Neuronal stem cell (in vitro differentiated cells): Measurements from ENCODE around the gene KRTAP9-1.
"Not testable (repeated sequence)": the region's sequence is repeated elsewhere in the genome, so short reads cannot be mapped to it uniquely, and the experiment has no call there.

Experiments used
- DNase-seq: peaks from one replicate; pipeline ENCODE4 v3.0.0-alpha.2; 2013; ENCODE audit warnings: low spot score
- H2AFZ ChIP-seq: one replicate; pipeline ENCODE4 v1.6.1; 2013; ENCODE audit warnings: mild to moderate bottlenecking, low read length, inconsistent platforms
- H2AK5ac ChIP-seq: 2 replicates; pipeline ENCODE4 v1.6.1; 2013; ENCODE audit warnings: low read depth, mild to moderate bottlenecking, inconsistent platforms, low read length, moderate library complexity, mixed read lengths
- H2BK120ac ChIP-seq: 2 replicates; pipeline ENCODE4 v1.6.1; 2013; ENCODE audit warnings: low read depth, mild to moderate bottlenecking, inconsistent platforms, low read length, moderate library complexity, mixed read lengths
- H2BK12ac ChIP-seq: one replicate; pipeline ENCODE4 v1.6.1; 2013; ENCODE audit warnings: low read length, inconsistent platforms
- H2BK15ac ChIP-seq: 2 replicates; pipeline ENCODE4 v1.6.1; 2013; ENCODE audit warnings: mild to moderate bottlenecking, low read length, inconsistent platforms, mixed read lengths
- H2BK5ac ChIP-seq: one replicate; pipeline ENCODE4 v1.6.1; 2013; ENCODE audit warnings: inconsistent platforms, mild to moderate bottlenecking, low read length, moderate library complexity
- H3K14ac ChIP-seq: one replicate; pipeline ENCODE4 v1.6.1; 2013; ENCODE audit warnings: low read length, inconsistent platforms
- H3K18ac ChIP-seq: 2 replicates; pipeline ENCODE4 v1.6.1; 2013; ENCODE audit warnings: low read length, inconsistent platforms
- H3K23ac ChIP-seq: 2 replicates; pipeline ENCODE4 v1.6.1; 2013; ENCODE audit warnings: low read depth, mild to moderate bottlenecking, mixed read lengths, low read length, inconsistent platforms; ENCODE audit not compliant: poor library complexity
- H3K27ac ChIP-seq: replicated peaks from 3 replicates; pipeline ENCODE4 v1.5.1; 2013; ENCODE audit warnings: low read length, inconsistent platforms
- H3K27me3 ChIP-seq, 3 experiments: 2 replicates each; pipeline ENCODE4 v1.6.1; 2013; ENCODE audit warnings: low read length in 3 of 3, mild to moderate bottlenecking in 2 of 3, inconsistent platforms in 1 of 3, low read depth in 1 of 3, mixed read lengths in 1 of 3, moderate library complexity in 1 of 3; ENCODE audit not compliant: control insufficient read depth in 3 of 3, insufficient read depth in 3 of 3
- H3K36me3 ChIP-seq, 2 donors: replicated peaks in 1 of 2; 2 replicates each; pipeline ENCODE4 v1.6.1; 2013; ENCODE audit warnings: low read length in 2 of 2; ENCODE audit not compliant: control insufficient read depth in 2 of 2, insufficient read depth in 2 of 2
- H3K4ac ChIP-seq: 2 replicates; pipeline ENCODE4 v1.6.1; 2013; ENCODE audit warnings: inconsistent platforms, mild to moderate bottlenecking, low read length, moderate library complexity
- H3K4me1 ChIP-seq, 2 donors: 1 replicate in 1 of 2; 2 replicates in 1 of 2; pipeline ENCODE4 v1.6.1; 2013; ENCODE audit warnings: low read length in 2 of 2, low read depth in 1 of 2; ENCODE audit not compliant: control insufficient read depth in 2 of 2, insufficient read depth in 1 of 2
- H3K4me2 ChIP-seq: one replicate; pipeline ENCODE4 v1.6.1; 2013; ENCODE audit warnings: mild to moderate bottlenecking, low read length, inconsistent platforms; ENCODE audit not compliant: insufficient read depth, poor library complexity, severe bottlenecking
- H3K4me3 ChIP-seq, 2 donors: 2 replicates each; pipeline ENCODE4 v1.5.1; 2013; ENCODE audit warnings: low read length in 2 of 2, mild to moderate bottlenecking in 2 of 2, inconsistent platforms in 1 of 2, moderate library complexity in 1 of 2
- H3K79me1 ChIP-seq: one replicate; pipeline ENCODE4 v1.6.1; 2013; ENCODE audit warnings: low read depth, mild to moderate bottlenecking, inconsistent platforms, low read length, moderate library complexity
- H3K9ac ChIP-seq: one replicate; pipeline ENCODE4 v1.6.1; 2013; ENCODE audit warnings: mild to moderate bottlenecking, low read depth, low read length, inconsistent platforms; ENCODE audit not compliant: poor library complexity
- H3K9me3 ChIP-seq, 2 donors: replicated peaks in 1 of 2; 2 replicates each; pipeline versions ENCODE3 to v1.6.1; 2013; ENCODE audit warnings: low read length in 2 of 2, mild to moderate bottlenecking in 2 of 2, inconsistent platforms in 1 of 2, low read depth in 1 of 2, mixed read lengths in 1 of 2, moderate library complexity in 1 of 2; ENCODE audit not compliant: control insufficient read depth in 2 of 2, insufficient read depth in 1 of 2
- H4K8ac ChIP-seq: one replicate; pipeline ENCODE4 v1.6.1; 2013; ENCODE audit warnings: low read depth, mild to moderate bottlenecking, inconsistent platforms, low read length, moderate library complexity
- H4K91ac ChIP-seq: one replicate; pipeline ENCODE4 v1.6.1; 2013; ENCODE audit warnings: low read length, low read depth, mild to moderate bottlenecking, inconsistent platforms; ENCODE audit not compliant: poor library complexity
- WGBS, 2 donors: extraction: QIAGEN DNeasy Blood & Tissue Kit; methylation state at CpG; one replicate each; pipeline ENCODE4 v1.1.7; 2013; ENCODE audit warnings: missing lambda C conversion rate in 2 of 2, mixed read lengths in 1 of 2; ENCODE audit not compliant: insufficient read length in 2 of 2, insufficient replicate concordance in 1 of 2; ENCODE audit errors: extremely low coverage in 2 of 2; 5-methylcytosine and 5-hydroxymethylcytosine counted together

The KRTAP9-1 gene

DNA sequence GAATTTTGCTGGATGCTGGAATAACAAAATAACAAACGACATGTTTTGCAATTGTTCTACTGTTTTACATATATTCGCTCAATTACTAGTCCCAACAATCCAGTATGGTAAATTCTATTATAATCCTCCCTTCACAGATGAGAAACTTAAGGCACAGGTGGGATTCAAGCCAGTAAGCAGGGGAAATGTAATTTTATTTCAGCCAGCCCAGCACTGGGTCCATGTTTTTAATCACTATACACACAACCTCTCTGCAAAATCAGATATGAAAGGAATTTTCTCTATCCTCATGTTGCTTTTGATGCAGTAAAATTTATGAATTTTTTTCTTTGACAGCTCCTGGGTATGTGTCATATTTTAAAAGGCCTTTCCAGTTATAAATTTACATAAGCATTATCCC lies 44.4 kb upstream of the KRTAP9-1 start:
- no peak overlapping the region for H2BK5ac ChIP-seq
- no peak overlapping the region for H3K4me3 ChIP-seq
- no peak overlapping the region for H3K23ac ChIP-seq
- no peak for DNase-seq
- no peak overlapping the region for H2AK5ac ChIP-seq
- H3K4ac ChIP-seq = no peak overlapping the region
- no peak overlapping the region for H2BK15ac ChIP-seq
- H3K14ac ChIP-seq = no peak overlapping the region
- no peaks in the 10 kb centered on the region for H3K36me3 ChIP-seq
- no peak overlapping the region for H3K9ac ChIP-seq
- WGBS, 2 donors = no CpG with 5 or more reads among the region's 2 CpGs
- no peak overlapping the region for H3K4me2 ChIP-seq
- H3K4me1 ChIP-seq = no peaks in the 10 kb centered on the region
- H2AFZ ChIP-seq = no peak overlapping the region
- no peak overlapping the region for H3K27ac ChIP-seq
- no peak overlapping the region for H2BK120ac ChIP-seq
- H2BK12ac ChIP-seq = no peak overlapping the region
- H4K8ac ChIP-seq = no peak overlapping the region
- H4K91ac ChIP-seq = no peak overlapping the region
- H3K79me1 ChIP-seq = no peaks in the 10 kb centered on the region
- H3K9me3 ChIP-seq = no peaks in the 10 kb centered on the region
- no peak overlapping the region for H3K18ac ChIP-seq
- H3K27me3 ChIP-seq = no peaks in the 10 kb centered on the region

DNA sequence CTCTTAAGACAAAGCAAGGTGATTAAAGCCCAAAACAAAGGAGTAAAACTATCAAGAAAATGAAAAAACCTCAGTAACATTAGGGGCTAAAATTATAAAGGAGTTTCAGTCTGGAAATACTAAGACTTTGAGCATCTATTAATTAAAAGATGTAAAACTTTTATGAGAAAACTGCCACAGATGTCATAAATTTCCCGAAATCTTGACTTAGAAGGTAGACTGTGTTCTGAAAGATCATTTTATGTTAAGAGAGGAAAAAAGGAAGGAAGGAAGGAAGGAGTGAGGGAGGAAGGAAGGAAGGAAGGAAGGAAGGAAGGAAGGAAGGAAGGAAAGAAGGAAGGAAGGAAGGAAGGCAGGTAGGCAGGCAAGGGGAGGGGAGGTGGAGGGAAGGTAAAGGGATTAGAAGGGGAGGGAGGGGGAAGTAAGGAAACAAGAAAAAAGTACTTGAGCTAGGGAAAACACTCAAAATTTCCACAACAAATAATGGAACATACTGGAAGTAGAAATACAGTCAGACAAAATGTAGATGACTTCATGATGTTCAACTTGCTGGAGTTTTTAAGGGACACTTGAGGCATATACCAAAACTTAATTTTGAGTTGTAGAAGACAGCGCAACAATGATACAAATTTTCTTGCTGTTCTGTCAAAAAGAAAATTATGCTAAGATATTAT lies 42.0 kb upstream of the KRTAP9-1 start:
- H3K4me2 ChIP-seq = no peak overlapping the region
- H3K36me3 ChIP-seq = no peaks in the 10 kb centered on the region
- no peak overlapping the region for H2AFZ ChIP-seq
- H2BK15ac ChIP-seq = no peak overlapping the region
- H3K4me3 ChIP-seq = no peak overlapping the region
- no peak overlapping the region for H2BK120ac ChIP-seq
- H3K9ac ChIP-seq = no peak overlapping the region
- H3K14ac ChIP-seq = no peak overlapping the region
- no peak overlapping the region for H2BK5ac ChIP-seq
- H3K27me3 ChIP-seq = no peaks in the 10 kb centered on the region
- H2AK5ac ChIP-seq = no peak overlapping the region
- H3K79me1 ChIP-seq = no peaks in the 10 kb centered on the region
- H2BK12ac ChIP-seq = no peak overlapping the region
- no peak overlapping the region for H3K18ac ChIP-seq
- no peaks in the 10 kb centered on the region for H3K9me3 ChIP-seq
- no peak overlapping the region for H4K8ac ChIP-seq
- no peak overlapping the region for H3K4ac ChIP-seq
- H3K23ac ChIP-seq = no peak overlapping the region
- H3K4me1 ChIP-seq = no peaks in the 10 kb centered on the region
- no CpG with 5 or more reads among the region's 2 CpGs for WGBS, 2 donors
- no peak overlapping the region for H3K27ac ChIP-seq
- DNase-seq = no peak
- H4K91ac ChIP-seq = no peak overlapping the region

DNA sequence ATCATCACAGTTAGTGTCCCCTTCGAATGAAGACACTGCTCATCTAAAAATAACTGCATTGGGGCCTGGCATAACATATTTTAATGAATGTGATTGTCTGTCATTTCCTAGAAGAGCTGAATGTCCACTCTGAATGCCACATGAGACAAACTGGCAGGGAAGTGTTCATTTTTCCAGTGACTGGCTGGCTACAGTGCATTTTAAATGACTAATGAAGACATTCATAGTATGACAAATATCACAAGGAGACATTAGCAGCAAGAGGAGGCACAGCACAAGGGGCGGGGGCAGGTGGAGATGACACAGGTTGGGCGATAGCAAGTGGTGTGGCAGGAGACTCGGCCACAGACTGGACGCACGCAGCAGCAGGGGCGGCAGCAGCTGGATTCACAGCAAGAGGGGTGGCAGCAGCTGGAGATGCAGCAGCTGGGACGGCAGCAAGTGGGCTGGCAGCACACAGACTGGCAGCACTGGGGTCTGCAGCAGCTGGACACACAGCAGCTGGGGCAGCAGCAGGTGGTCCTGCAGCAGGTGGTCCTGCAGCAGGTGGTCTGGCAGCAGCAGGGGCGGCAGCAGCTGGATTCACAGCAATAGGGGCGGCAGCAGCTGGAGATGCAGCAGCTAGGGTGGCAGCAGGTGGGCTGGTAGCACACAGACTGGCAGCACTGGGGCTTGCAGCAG lies 40.6 kb upstream of the KRTAP9-1 start:
- not testable (repeated sequence) for H2BK12ac ChIP-seq, H3K4me1 ChIP-seq, H3K4me2 ChIP-seq, DNase-seq, H3K36me3 ChIP-seq, H2AFZ ChIP-seq, H2AK5ac ChIP-seq, H3K27me3 ChIP-seq, H2BK15ac ChIP-seq, H3K79me1 ChIP-seq, H3K9me3 ChIP-seq, H2BK120ac ChIP-seq, H3K9ac ChIP-seq, H3K23ac ChIP-seq, H3K4me3 ChIP-seq, H3K4ac ChIP-seq, H3K27ac ChIP-seq, H2BK5ac ChIP-seq
- Histone ChIP-seq H3K18ac (peak overlapping the region; percentile 38), H4K8ac (peak overlapping the region; percentile 17), H3K14ac (peak overlapping the region; percentile 21), H4K91ac (peak overlapping the region; percentile 30)
- WGBS, 2 donors = no CpG with 5 or more reads among the region's 10 CpGs

DNA sequence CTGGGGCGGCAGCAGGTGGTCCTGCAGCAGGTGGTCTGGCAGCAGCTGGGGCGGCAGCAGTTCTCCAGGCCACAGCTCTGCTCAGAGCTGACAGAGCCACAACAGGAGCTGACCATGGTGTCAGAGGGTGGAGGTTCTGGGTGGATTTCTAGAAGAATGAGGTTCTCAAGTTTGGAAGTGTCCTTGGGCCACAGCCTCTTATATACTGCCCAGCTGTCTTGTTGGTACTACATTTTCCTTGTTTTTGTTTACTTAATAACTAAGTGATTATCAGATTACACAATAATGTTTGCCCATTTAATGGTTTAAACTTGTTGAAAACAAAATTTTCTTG lies 40.1 kb upstream of the KRTAP9-1 start, which contains the start of gene KRTAP4-5:
KRTAP4-5 (minus strand) TSS at position 174 of the 334 bp plus-strand sequence; CDS start at position 116, 58 bp downstream.
- Histone ChIP-seq H2AK5ac (no peak within 1 kb of the TSS), H3K4me1 (no peaks in the 10 kb centered on the region), H3K79me1 (no peaks in the 10 kb centered on the region), H3K9me3 (no peaks in the 10 kb centered on the region), H2BK12ac (no peak within 1 kb of the TSS), H4K91ac (peak within 1 kb of the TSS; percentile 30), H3K4ac (no peak within 1 kb of the TSS), H2BK5ac (no peak within 1 kb of the TSS), H3K9ac (no peak within 1 kb of the TSS), H3K4me2 (no peak within 1 kb of the TSS), H3K23ac (no peak within 1 kb of the TSS), H3K18ac (peak within 1 kb of the TSS; percentile 38), H2BK15ac (no peak within 1 kb of the TSS), H4K8ac (peak within 1 kb of the TSS; percentile 17), H3K14ac (peak within 1 kb of the TSS; percentile 21), H3K36me3 (no peaks in the 10 kb centered on the region), H2AFZ (no peak within 1 kb of the TSS), H3K27ac (no peak within 1 kb of the TSS), H3K27me3 (no peaks in the 10 kb centered on the region), H2BK120ac (no peak within 1 kb of the TSS), H3K4me3 (no peak within 1 kb of the TSS)
- WGBS, 2 donors = no CpG with 5 or more reads among the region's 2 CpGs
- DNase-seq = no peak
